NCI-H460 (cell line): ENCODE results near the gene MMP15. TPM values are rescaled to one million over a fixed set of nuclear protein-coding genes. Genes with fewer than 3 reads are reported as not detected.
"Not testable (repeated sequence)": the region's sequence is repeated elsewhere in the genome, so short reads cannot be mapped to it uniquely, and the experiment has no call there.

Source experiments
- DNase-seq: peaks from one replicate; pipeline ENCODE4 v3.0.0-alpha.2; 2016; ENCODE audit warnings: low read depth; ENCODE audit errors: extremely low read depth
- polyA plus RNA-seq: library from polyadenylated mRNA; depleted of rRNA; stranded (reverse); fragments of >200 nt; gene quantifications from 2 replicates; pipeline ENCODE4 v1.2.3, GENCODE V29; 2014; cell fraction: nucleus; rRNA removed
- total RNA-seq: library from RNA; depleted of rRNA; stranded (reverse); fragments of >200 nt; shearing (Covaris generic); gene quantifications from 2 replicates; pipeline ENCODE4 v1.2.3, GENCODE V29; 2014; rRNA removed

Gene MMP15
- 4.0 and 4.8 TPM in 2 replicates for total RNA-seq
- polyA plus RNA-seq = 11.8 and 11.9 TPM in 2 replicates

GRCh38 chr16:58025351-58026138 lies at the start of gene MMP15:
TSS of gene MMP15 (plus strand) at chr16:58025754. CDS start at chr16:58026351, 597 bp downstream.
- peak; percentile 58 for DNase-seq

GRCh38 chr16:57976331-57976796 lies 49.2 kb upstream of the MMP15 start:
- no peak for DNase-seq

- DNase-seq = no peak
These were observed 48.0 kb upstream of the MMP15 start for GRCh38 chr16:57977418-57978069.

GRCh38 chr16:57978070-57978465 lies 47.5 kb upstream of the MMP15 start:
- not testable (repeated sequence) for DNase-seq

GRCh38 chr16:57979006-57979585 lies 46.5 kb upstream of the MMP15 start:
- no peak for DNase-seq

- DNase-seq = no peak
These were observed 43.9 kb upstream of the MMP15 start for GRCh38 chr16:57981636-57982035.

- DNase-seq = no peak
These were observed 43.2 kb upstream of the MMP15 start for GRCh38 chr16:57982385-57982784.

- DNase-seq = peak; percentile 74
These were observed 40.9 kb upstream of the MMP15 start for GRCh38 chr16:57984443-57985203.

DNA sequence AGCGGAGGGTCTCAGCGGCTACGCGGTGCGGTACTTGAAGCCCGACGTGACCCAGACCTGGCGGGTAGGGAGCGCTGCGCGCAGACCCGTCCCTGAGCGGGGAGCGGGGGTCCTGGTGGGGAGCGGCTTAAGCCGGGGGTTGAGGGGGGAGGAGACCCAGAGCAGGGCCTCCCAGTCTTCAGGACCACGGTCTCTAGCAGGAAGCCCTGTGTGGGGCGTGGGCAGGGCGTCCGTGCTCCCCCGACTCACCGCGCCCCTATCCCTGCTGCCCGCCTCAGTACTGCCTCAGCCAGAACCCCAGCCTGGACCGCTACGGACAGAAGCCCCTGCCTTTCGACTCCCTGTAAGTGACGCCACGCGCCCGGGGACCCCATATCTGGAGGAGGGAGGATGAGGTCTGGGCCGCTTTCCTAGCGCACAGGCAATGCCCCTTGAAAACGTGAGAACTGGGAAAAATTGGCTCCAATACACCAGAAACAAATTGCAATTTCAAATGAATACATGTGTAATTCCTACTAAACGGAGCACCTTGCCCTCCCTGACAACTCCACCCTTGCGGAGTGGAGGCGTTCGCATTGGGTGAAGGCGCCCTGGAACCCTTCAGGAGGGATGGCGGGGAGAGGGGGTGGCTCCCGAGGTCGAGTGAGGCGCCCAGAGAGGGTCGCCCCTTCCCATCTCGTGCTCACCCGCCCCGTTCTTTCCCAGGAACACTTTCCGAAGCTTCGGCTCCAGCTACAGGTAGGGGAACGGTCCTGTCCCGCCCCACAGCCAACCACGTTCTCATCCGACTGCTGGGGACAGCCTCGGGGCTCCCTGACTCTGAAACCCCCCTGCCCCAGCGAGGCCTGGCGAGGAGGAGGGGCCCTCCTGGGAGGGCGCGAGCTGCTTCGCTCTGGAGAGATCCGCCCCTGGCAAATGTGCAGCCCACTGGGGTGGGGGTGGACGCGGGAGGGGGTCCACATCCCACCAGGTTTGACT lies 40.1 kb upstream of the MMP15 start:
- DNase-seq = no peak

- DNase-seq = no peak
These were observed 39.4 kb upstream of the MMP15 start for GRCh38 chr16:57986196-57986595.

DNA sequence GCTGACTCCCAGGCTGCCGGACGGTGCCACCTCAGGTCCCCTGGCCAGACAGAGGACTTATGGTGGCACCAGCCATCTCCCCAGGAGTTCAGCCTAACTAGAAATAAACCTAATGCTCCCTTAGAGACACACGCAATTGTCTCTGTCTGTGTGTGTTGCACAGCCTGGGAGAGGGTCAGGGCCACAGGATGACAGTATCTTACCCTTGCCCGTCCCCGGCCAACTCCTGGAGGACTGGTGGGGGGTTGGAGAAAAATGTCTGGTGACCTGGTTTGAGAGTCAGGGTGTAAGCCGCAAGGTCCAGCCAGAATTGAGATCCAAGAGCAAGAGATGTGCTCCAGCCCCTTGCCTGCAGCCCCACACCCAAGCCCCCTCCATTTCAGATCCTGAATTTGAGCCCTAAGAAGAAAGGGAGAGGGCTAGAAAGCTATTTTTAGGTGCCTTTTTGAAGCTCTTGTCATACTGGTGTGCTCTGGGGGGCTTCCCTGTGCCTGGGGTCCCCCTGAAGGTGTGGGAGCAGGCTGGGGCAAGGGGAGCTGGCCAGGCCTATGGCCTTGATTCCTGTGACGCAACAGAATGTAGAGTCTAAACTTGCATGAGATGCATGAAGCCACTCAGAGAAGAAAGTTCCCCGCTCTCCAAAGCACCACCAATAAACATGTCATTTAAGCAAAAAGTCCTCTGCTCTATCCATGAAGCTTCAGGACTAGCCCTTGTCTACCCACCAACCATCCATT lies 37.9 kb upstream of the MMP15 start:
- no peak for DNase-seq

- DNase-seq = no peak
These were observed 36.6 kb upstream of the MMP15 start for GRCh38 chr16:57988929-57989328.

DNA sequence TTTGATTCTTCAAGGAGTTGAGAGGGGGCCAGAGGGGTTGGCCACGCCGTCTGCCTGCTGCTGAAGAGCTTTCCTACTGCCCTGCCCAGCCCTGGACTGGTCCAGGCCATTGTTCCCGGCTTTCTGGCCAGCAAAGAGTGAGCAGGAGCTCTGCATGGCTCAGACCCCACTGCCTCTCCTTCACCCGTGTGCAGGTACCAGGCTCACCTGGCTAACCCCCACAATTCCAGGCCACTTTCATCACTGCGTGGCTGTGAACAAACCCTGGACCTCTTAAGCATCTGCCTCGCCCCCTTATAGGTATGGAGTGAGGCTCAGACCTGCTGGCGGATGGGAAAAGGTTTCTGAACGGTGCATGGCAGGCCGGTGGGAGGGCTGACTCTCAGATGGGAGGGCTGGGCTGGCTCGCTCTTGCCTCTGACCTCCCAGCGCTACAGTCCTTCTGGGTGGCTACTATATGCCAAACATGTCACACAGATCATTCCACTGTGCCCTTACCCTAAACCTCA lies 33.9 kb upstream of the MMP15 start:
- no peak for DNase-seq

DNA sequence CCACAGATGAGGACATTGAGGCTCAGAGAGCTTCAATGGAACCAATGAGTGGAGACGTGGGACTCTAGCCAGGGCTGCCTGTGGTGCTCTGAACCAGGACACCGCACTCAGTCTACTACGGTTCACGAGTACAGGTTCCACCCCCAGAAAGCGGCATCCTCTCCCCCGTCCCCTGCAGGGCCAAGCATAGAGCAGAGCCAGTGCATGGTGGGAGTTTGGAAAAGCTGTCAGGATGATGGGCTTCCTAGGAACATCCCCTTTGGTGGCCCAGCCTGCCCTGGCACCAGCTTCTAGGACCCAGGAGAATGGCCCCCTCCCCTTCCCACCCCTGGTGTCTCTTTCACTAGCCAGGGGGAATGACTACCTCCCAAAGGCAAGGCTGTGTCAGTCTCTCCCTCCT lies 33.5 kb upstream of the MMP15 start:
- no peak for DNase-seq

- DNase-seq = no peak
These were observed 32.1 kb upstream of the MMP15 start for GRCh38 chr16:57993438-57993837.

DNA sequence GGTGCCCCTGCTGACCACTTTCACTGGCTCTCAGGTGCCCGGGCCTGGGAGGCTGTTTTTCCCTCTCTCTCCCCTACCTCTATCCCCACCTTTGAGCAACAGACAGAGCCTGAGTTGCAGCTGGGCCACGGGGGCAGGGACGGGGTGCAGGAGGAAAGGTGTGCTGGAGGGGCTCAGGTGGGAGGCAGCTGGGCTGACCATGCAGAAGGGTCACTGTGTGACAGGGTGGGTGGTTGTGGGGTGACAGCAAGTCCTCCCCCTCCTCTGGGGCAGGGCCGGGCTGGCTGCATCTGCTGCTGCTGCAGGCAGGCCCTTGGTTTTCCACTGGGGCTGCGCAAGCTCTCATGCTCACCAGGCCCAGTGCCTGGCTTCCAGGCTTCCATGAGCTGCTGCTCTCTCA lies 31.7 kb upstream of the MMP15 start:
- no peak for DNase-seq

- no peak for DNase-seq
These were observed 31.2 kb upstream of the MMP15 start for GRCh38 chr16:57994361-57994760.

DNA sequence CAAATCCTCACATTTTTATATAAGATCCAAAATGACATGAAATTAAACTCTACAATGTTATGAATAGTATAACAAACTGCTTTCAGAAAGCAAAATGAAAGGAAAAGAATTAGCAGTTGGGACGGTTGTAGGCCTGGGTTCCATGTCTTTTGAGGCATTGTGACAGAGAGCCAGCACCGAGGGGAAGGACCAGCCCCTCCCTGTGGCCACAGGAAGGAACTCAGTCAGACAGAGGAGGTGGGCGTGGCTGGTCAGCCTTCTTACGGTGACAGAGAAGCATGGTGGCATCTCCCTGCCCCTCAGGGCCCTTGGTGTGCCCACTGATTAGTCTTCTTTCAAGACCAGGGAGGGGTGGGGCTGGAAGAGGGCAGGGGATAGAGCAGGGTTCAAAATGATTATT lies 30.8 kb upstream of the MMP15 start:
- DNase-seq = peak; percentile 58
